Measurements from ENCODE around the gene MCM5.

DNA sequence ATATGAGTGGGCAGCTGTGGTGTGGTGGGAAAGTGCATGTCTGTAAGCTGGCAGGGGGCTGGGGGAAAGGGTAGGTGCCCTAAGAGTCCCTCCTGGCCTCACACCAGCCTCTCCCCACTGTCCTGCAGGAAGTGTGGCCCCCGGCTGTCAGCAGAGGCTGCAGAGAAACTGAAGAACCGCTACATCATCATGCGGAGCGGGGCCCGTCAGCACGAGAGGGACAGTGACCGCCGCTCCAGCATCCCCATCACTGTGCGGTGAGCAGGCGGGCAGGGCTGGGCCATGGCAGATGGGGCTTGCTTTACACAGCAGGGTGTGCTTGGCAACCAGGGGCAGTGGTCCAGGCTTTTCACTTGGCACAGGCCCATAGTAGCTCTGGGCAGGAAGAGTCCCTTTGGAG is 19.8 kb downstream of the MCM5 start:
- no peak for TF ChIP-seq POLR2A (IDR thresholded peaks at IDR 0.05)
- TF ChIP-seq, protein P1, sequence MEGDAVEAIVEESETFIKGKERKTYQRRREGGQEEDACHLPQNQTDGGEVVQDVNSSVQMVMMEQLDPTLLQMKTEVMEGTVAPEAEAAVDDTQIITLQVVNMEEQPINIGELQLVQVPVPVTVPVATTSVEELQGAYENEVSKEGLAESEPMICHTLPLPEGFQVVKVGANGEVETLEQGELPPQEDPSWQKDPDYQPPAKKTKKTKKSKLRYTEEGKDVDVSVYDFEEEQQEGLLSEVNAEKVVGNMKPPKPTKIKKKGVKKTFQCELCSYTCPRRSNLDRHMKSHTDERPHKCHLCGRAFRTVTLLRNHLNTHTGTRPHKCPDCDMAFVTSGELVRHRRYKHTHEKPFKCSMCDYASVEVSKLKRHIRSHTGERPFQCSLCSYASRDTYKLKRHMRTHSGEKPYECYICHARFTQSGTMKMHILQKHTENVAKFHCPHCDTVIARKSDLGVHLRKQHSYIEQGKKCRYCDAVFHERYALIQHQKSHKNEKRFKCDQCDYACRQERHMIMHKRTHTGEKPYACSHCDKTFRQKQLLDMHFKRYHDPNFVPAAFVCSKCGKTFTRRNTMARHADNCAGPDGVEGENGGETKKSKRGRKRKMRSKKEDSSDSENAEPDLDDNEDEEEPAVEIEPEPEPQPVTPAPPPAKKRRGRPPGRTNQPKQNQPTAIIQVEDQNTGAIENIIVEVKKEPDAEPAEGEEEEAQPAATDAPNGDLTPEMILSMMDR (IDR thresholded peaks at IDR 0.05): no peak
- TF ChIP-seq POLR2AphosphoS5 (IDR thresholded peaks at IDR 0.05): no peak
- no peak for TF ChIP-seq EP300 (IDR thresholded peaks at IDR 0.05)
